HCT116 (cell line): ENCODE data around the gene LCP1. TPM values are rescaled to one million over a fixed set of nuclear protein-coding genes. Genes with fewer than 3 reads are reported as not detected.

ENCODE experiments used
- ATAC-seq: fragments of 200-7000 bp; cut with Tn5 transposase; 2 replicates; pipeline ENCODE4 v1.9.1; 2020; ENCODE audit warnings: mild to moderate bottlenecking, moderate library complexity
- BruUV-seq: library from RNA; stranded (reverse); fragments of 400-500 nt; replicated peaks from 2 replicates; lab custom pipeline; 2021; lab: Mats Ljungman, UMichigan
- CTCF ChIA-PET: fragments of 300-600 bp; sonication (Branson Sonifier 250); formaldehyde crosslinking; loops from one replicate; lab custom pipeline; 2021; ENCODE audit warnings: antibody characterized with exemption; lab: Charles Lee
- POLR2A ChIA-PET: fragments of 300-600, 350-600 bp; sonication (Branson Sonifier 250); formaldehyde crosslinking; loops from one replicate; lab custom pipeline; 2021; ENCODE audit warnings: antibody characterized with exemption; lab: Charles Lee
- RAD21 ChIA-PET, 2 experiments: fragments of 300-600 bp; sonication (Branson Sonifier 250); formaldehyde crosslinking; loops; one replicate each; lab custom pipeline; 2023; ENCODE audit warnings: low total read pairs in 2 of 2; ENCODE audit not compliant: uncharacterized antibody in 2 of 2, unreplicated experiment in 2 of 2, low non-redundant PET in 1 of 2; lab: Charles Lee
- DNase-seq: peaks from one replicate; pipeline ENCODE4 v3.0.0-alpha.2; 2010; ENCODE audit warnings: low read depth, low spot score
- H2AFZ ChIP-seq: fragments of 200-600 bp; shearing (Covaris generic), sonication (generic); 2 replicates; pipeline ENCODE4 v1.6.1; 2017; ENCODE audit warnings: low read depth, mixed run types, mixed read lengths, antibody characterized with exemption, low read length; ENCODE audit not compliant: poor library complexity, severe bottlenecking
- H3K27ac ChIP-seq: 2 replicates; pipeline ENCODE4 v1.5.1; 2012; ENCODE audit warnings: low read depth, low read length
- H3K27me3 ChIP-seq: fragments of 200-600 bp; sonication (generic); 2 replicates; pipeline ENCODE4 v1.6.1; 2016; ENCODE audit warnings: mixed run types, low read length, mixed read lengths; ENCODE audit not compliant: insufficient read depth
- H3K36me3 ChIP-seq, 2 experiments: fragments of 200-500 bp in 1 of 2; fragments of 200-600 bp in 1 of 2; sonication (Bioruptor generic) in 1 of 2; sonication (generic) in 1 of 2; 2 replicates each; pipeline versions ENCODE4 v1.5.1 to v1.6.1; 2014 to 2016; ENCODE audit warnings: low read length in 2 of 2, inconsistent platforms in 1 of 2, mixed read lengths in 1 of 2, mixed run types in 1 of 2; ENCODE audit not compliant: insufficient read depth in 2 of 2, control insufficient read depth in 1 of 2
- H3K4me1 ChIP-seq, 2 experiments: fragments of 200-600 bp in 1 of 2; sonication (generic) in 1 of 2; 2 replicates each; pipeline versions ENCODE4 v1.5.1 to v1.6.1; 2012 to 2017; ENCODE audit warnings: low read length in 2 of 2, inconsistent platforms in 1 of 2, mild to moderate bottlenecking in 1 of 2, mixed read lengths in 1 of 2, mixed run types in 1 of 2, moderate library complexity in 1 of 2; ENCODE audit not compliant: insufficient read depth in 2 of 2, control insufficient read depth in 1 of 2
- H3K4me2 ChIP-seq: fragments of 200-600 bp; sonication (generic); 2 replicates; pipeline ENCODE4 v1.6.1; 2017; ENCODE audit warnings: mixed run types, low read length, mixed read lengths
- H3K4me3 ChIP-seq, 2 experiments: fragments of 200-600 bp in 1 of 2; sonication (generic) in 1 of 2; replicated peaks in 1 of 2; 2 replicates each; pipeline ENCODE4 v1.5.1; 2011 to 2016; ENCODE audit warnings: low read length in 2 of 2, control low read depth in 1 of 2, low read depth in 1 of 2, mild to moderate bottlenecking in 1 of 2, mixed read lengths in 1 of 2, mixed run types in 1 of 2
- H3K79me2 ChIP-seq: fragments of 200-600 bp; sonication (generic); 2 replicates; pipeline ENCODE4 v1.6.1; 2017; ENCODE audit warnings: mild to moderate bottlenecking, mixed run types, low read length, moderate library complexity, mixed read lengths; ENCODE audit not compliant: insufficient read depth
- H3K9ac ChIP-seq: fragments of 200-600 bp; sonication (generic); 2 replicates; pipeline ENCODE4 v1.6.1; 2016; ENCODE audit warnings: low read length, mixed read lengths
- H3K9me2 ChIP-seq: fragments of 200-600 bp; sonication (generic), shearing (Covaris generic); 2 replicates; pipeline ENCODE4 v1.6.1; 2017; ENCODE audit warnings: mixed run types, mild to moderate bottlenecking, moderate library complexity; ENCODE audit not compliant: insufficient read depth
- H3K9me3 ChIP-seq, 2 experiments: fragments of 200-500 bp in 1 of 2; fragments of 200-600 bp in 1 of 2; sonication (Bioruptor generic) in 1 of 2; sonication (generic) in 1 of 2; 2 replicates each; pipeline ENCODE4 v1.6.1; 2014 to 2017; ENCODE audit warnings: low read length in 2 of 2, mixed read lengths in 2 of 2, inconsistent platforms in 1 of 2, low read depth in 1 of 2, mild to moderate bottlenecking in 1 of 2, mixed run types in 1 of 2, moderate library complexity in 1 of 2; ENCODE audit not compliant: control insufficient read depth in 1 of 2, insufficient read depth in 1 of 2
- H4K20me1 ChIP-seq: fragments of 200-600 bp; sonication (generic), shearing (Covaris generic); 2 replicates; pipeline ENCODE4 v1.6.1; 2017; ENCODE audit warnings: mixed run types, mild to moderate bottlenecking, moderate library complexity; ENCODE audit not compliant: insufficient read depth
- POLR2A ChIP-seq: IDR thresholded peaks from 2 replicates; pipeline ENCODE4 v1.7.0; 2011; ENCODE audit warnings: borderline replicate concordance; ENCODE audit not compliant: insufficient read depth, insufficient read length; ENCODE audit errors: extremely low read depth
- POLR2AphosphoS5 ChIP-seq: IDR thresholded peaks from 2 replicates; pipeline ENCODE4 v1.6.1; 2011; ENCODE audit warnings: mild to moderate bottlenecking, low read depth, low read length, moderate library complexity
- SIN3A ChIP-seq: IDR thresholded peaks from 2 replicates; pipeline ENCODE4 v1.6.1; 2012; ENCODE audit warnings: low read depth
- SP1 ChIP-seq: IDR thresholded peaks from 2 replicates; pipeline ENCODE4 v1.6.1; 2012; ENCODE audit warnings: low read depth
- SRF ChIP-seq: IDR thresholded peaks from 2 replicates; pipeline ENCODE4 v1.6.1; 2012; ENCODE audit warnings: low read depth
- YY1 ChIP-seq: IDR thresholded peaks from 2 replicates; pipeline ENCODE4 v1.6.1; 2011; ENCODE audit warnings: low read length, low read depth, moderate library complexity, mild to moderate bottlenecking; ENCODE audit not compliant: insufficient replicate concordance; ENCODE audit errors: extremely low read depth
- ZFX ChIP-seq: fragments of 450-650 bp; IDR thresholded peaks from 2 replicates; pipeline ENCODE4 v1.6.1; 2017
- ZNF274 ChIP-seq: fragments of 200-500 bp; sonication (Bioruptor generic); IDR thresholded peaks from 2 replicates; pipeline ENCODE4 v1.6.1; 2014; ENCODE audit warnings: mild to moderate bottlenecking, low read depth, low read length, inconsistent platforms
- intact Hi-C: fragments of 100-400 bp; cut with micrococcal nuclease; formaldehyde crosslinking; loops from 2 replicates; pipeline ENCODE4 v1.10.0; 2022
- total RNA-seq: library from RNA; stranded (reverse); gene quantifications from one replicate; pipeline ENCODE4 v1.2.1, GENCODE V29; 2021; ENCODE audit not compliant: unreplicated experiment
- TF ChIP-seq, protein P1 (sequence below): IDR thresholded peaks from 2 replicates; pipeline ENCODE4 v1.6.1; 2011; ENCODE audit warnings: mild to moderate bottlenecking, low read length, moderate library complexity; ENCODE audit not compliant: insufficient replicate concordance; ENCODE audit errors: extremely low read depth
- TF ChIP-seq, protein P2 (sequence below): IDR thresholded peaks from 2 replicates; pipeline ENCODE4 v1.6.1; 2012
- TF ChIP-seq, protein P3 (sequence below): IDR thresholded peaks from 2 replicates; pipeline ENCODE4 v1.6.1; 2012; ENCODE audit warnings: low read depth

Gene LCP1
- total RNA-seq, 1 experiment from 2014 or later, result 2.2 TPM

DNA sequence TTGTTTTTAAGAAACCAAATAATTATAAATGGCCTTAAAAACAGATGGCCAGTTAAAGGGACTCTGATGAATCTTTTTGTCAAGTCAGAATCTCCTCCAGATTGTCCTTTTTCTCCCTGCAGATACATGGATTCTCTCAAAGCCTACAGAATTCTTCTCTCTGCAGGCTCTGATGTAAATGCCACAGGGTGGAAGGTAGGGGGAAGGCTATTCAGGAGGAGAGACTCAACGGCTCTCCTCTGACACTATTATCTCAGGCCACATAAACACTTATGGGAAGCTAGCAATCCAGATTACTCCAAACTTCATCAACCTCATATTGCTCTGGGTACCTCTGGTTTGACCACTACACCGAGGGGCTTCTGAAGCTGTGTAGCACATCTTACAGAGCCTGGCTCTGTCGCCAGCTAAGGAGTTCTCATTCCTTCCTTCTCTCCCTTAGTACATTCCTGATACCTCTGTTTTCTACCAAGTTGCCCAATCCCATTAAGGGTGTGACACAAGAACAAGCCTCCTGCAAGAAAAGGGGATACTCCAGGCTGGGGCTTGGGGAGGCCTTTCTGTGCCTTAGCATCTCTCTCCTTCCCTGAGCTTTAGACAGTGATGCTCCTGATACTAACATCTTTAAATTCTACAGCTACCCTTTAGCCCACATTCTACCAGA, 14.9 kb downstream of the LCP1 start:
- ATAC-seq (no peak), DNase-seq (no peak)
- no peaks in the 10 kb centered on the region for H3K9me2 ChIP-seq
- no peaks in the 10 kb centered on the region for H3K9me3 ChIP-seq
- H3K4me3 ChIP-seq, result no peak overlapping the region
- BruUV-seq, result no TSS peak
- TF ChIP-seq ZFX (no peak), POLR2AphosphoS5 (no peak), SIN3A (no peak), YY1 (no peak), ZNF274 (no peak)
- TF ChIP-seq, protein P1, sequence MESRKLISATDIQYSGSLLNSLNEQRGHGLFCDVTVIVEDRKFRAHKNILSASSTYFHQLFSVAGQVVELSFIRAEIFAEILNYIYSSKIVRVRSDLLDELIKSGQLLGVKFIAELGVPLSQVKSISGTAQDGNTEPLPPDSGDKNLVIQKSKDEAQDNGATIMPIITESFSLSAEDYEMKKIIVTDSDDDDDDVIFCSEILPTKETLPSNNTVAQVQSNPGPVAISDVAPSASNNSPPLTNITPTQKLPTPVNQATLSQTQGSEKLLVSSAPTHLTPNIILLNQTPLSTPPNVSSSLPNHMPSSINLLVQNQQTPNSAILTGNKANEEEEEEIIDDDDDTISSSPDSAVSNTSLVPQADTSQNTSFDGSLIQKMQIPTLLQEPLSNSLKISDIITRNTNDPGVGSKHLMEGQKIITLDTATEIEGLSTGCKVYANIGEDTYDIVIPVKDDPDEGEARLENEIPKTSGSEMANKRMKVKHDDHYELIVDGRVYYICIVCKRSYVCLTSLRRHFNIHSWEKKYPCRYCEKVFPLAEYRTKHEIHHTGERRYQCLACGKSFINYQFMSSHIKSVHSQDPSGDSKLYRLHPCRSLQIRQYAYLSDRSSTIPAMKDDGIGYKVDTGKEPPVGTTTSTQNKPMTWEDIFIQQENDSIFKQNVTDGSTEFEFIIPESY, result no peak
- H3K79me2 ChIP-seq, result no peaks in the 10 kb centered on the region
- intact Hi-C loops, result loop anchor here (10.0 kb wide), 1 partner anchor 118 kb away; no protein-coding TSS in a partner anchor
- H3K4me2 ChIP-seq, result no peak overlapping the region
- no peak overlapping the region for H3K27ac ChIP-seq
- H4K20me1 ChIP-seq, result no peaks in the 10 kb centered on the region
- no peak overlapping the region for H2AFZ ChIP-seq
- H3K4me1 ChIP-seq, result 0 out of 4 replicates have a peak, but pooled peaks cover 0 to 3% of the 10 kb centered on the region in 2 experiments
- CTCF ChIA-PET, result interaction anchor here (1.0 to 1.4 kb wide), 2 partner anchors 154 to 360 kb away, joined by 3 to 4 read pairs; no protein-coding TSS in a partner anchor
- RAD21 ChIA-PET, result no interaction called here
- H3K36me3 ChIP-seq, result no peaks in the 10 kb centered on the region
- H3K9ac ChIP-seq, result no peak overlapping the region
- POLR2A ChIA-PET, result no interaction called here
- H3K27me3 ChIP-seq, result 0 out of 2 replicates have a peak, but pooled peaks cover 12% of the 10 kb centered on the region

DNA sequence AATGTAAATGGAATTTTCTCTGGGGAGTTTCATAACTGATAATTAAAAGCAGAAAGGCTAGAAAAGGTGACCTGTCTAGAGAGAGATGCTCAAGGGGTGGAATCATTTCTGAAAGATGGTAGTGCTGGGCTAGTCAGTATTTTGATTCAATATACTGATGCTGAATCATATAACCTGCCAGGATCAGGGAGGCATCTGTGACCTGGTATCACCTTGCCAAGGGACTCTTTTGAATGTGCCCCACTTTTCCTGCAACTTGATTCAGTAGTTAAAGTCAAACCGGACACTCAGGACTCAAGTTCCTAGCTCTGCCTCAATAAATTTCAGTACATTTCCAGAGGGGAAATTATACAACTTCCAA, 15.8 kb downstream of the LCP1 start:
- no peaks in the 10 kb centered on the region for H4K20me1 ChIP-seq
- ChIA-PET POLR2A (no interaction called here), CTCF (no interaction called here), RAD21 (no interaction called here)
- ATAC-seq (no peak), DNase-seq (no peak)
- no peaks in the 10 kb centered on the region for H3K36me3 ChIP-seq
- H3K9ac ChIP-seq, result no peak overlapping the region
- H3K4me2 ChIP-seq, result no peak overlapping the region
- H3K9me3 ChIP-seq, result no peaks in the 10 kb centered on the region
- H3K27me3 ChIP-seq, result 0 out of 2 replicates have a peak, but pooled peaks cover 12% of the 10 kb centered on the region
- no peaks in the 10 kb centered on the region for H3K79me2 ChIP-seq
- intact Hi-C loops, result loop anchor here (10.0 kb wide), 1 partner anchor 119 kb away; no protein-coding TSS in a partner anchor
- H3K9me2 ChIP-seq, result no peaks in the 10 kb centered on the region
- no TSS peak for BruUV-seq
- 0 out of 4 replicates have a peak, but pooled peaks cover 0 to 3% of the 10 kb centered on the region in 2 experiments for H3K4me1 ChIP-seq
- no peak overlapping the region for H3K4me3 ChIP-seq
- no peak overlapping the region for H3K27ac ChIP-seq
- no peak overlapping the region for H2AFZ ChIP-seq
- TF ChIP-seq, protein P2, sequence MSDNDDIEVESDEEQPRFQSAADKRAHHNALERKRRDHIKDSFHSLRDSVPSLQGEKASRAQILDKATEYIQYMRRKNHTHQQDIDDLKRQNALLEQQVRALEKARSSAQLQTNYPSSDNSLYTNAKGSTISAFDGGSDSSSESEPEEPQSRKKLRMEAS, result no peak
- TF ChIP-seq, protein P3, sequence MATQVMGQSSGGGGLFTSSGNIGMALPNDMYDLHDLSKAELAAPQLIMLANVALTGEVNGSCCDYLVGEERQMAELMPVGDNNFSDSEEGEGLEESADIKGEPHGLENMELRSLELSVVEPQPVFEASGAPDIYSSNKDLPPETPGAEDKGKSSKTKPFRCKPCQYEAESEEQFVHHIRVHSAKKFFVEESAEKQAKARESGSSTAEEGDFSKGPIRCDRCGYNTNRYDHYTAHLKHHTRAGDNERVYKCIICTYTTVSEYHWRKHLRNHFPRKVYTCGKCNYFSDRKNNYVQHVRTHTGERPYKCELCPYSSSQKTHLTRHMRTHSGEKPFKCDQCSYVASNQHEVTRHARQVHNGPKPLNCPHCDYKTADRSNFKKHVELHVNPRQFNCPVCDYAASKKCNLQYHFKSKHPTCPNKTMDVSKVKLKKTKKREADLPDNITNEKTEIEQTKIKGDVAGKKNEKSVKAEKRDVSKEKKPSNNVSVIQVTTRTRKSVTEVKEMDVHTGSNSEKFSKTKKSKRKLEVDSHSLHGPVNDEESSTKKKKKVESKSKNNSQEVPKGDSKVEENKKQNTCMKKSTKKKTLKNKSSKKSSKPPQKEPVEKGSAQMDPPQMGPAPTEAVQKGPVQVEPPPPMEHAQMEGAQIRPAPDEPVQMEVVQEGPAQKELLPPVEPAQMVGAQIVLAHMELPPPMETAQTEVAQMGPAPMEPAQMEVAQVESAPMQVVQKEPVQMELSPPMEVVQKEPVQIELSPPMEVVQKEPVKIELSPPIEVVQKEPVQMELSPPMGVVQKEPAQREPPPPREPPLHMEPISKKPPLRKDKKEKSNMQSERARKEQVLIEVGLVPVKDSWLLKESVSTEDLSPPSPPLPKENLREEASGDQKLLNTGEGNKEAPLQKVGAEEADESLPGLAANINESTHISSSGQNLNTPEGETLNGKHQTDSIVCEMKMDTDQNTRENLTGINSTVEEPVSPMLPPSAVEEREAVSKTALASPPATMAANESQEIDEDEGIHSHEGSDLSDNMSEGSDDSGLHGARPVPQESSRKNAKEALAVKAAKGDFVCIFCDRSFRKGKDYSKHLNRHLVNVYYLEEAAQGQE, result no peak
- no peak for TF ChIP-seq YY1
- no peak for TF ChIP-seq POLR2A
- TF ChIP-seq, protein P1, result no peak
- no peak for TF ChIP-seq SP1
- TF ChIP-seq SRF, result no peak
